IMR-90 (cell line): ENCODE data around the gene C6orf136. TPM values are rescaled to one million over a fixed set of nuclear protein-coding genes. Genes with fewer than 3 reads are reported as not detected.

Experiments used
- ATAC-seq: fragments of 200-7000 bp; cut with Tn5 transposase; 2 replicates; pipeline ENCODE4 v1.9.1; 2020; ENCODE audit warnings: low read depth, mild to moderate bottlenecking, moderate library complexity
- BruUV-seq: library from RNA; stranded (reverse); fragments of 400-500 nt; replicated peaks from 2 replicates; lab custom pipeline; 2021; lab: Mats Ljungman, UMichigan
- CTCF ChIA-PET: fragments of 300-600 bp; formaldehyde crosslinking; extraction: SDS; loops from one replicate; lab custom pipeline; 2021; ENCODE audit warnings: antibody characterized with exemption; lab: Yijun Ruan, JAX
- POLR2A ChIA-PET: fragments of 300-600 bp; sonication (Branson Sonifier 250); formaldehyde crosslinking; loops from one replicate; lab custom pipeline; 2022; ENCODE audit warnings: antibody characterized with exemption; ENCODE audit not compliant: unreplicated experiment; lab: Charles Lee
- DNase-seq: peaks from one replicate; pipeline ENCODE4 v3.0.0; 2013
- H2AFZ ChIP-seq: replicated peaks from 2 replicates; pipeline ENCODE3; 2013; ENCODE audit warnings: low read length, mild to moderate bottlenecking; ENCODE audit not compliant: poor library complexity
- H2AK5ac ChIP-seq: 2 replicates; pipeline ENCODE4 v1.6.1; 2013; ENCODE audit warnings: low read depth, low read length, inconsistent platforms
- H2AK9ac ChIP-seq: replicated peaks from 2 replicates; pipeline ENCODE3; 2013; ENCODE audit warnings: mild to moderate bottlenecking, low read depth, low read length, moderate library complexity; ENCODE audit not compliant: poor library complexity
- H2BK120ac ChIP-seq: 2 replicates; pipeline ENCODE4 v1.6.1; 2013; ENCODE audit warnings: low read depth, low read length, inconsistent platforms
- H2BK15ac ChIP-seq: 3 replicates; pipeline ENCODE4 v1.6.1; 2013; ENCODE audit warnings: low read depth, low read length, inconsistent platforms
- H2BK20ac ChIP-seq: 2 replicates; pipeline ENCODE4 v1.6.1; 2013; ENCODE audit warnings: low read depth, mild to moderate bottlenecking, inconsistent platforms, low read length, moderate library complexity
- H2BK5ac ChIP-seq: 2 replicates; pipeline ENCODE4 v1.6.1; 2013; ENCODE audit warnings: mild to moderate bottlenecking, low read depth, low read length, inconsistent platforms; ENCODE audit not compliant: poor library complexity, severe bottlenecking
- H3K14ac ChIP-seq: replicated peaks from 2 replicates; pipeline ENCODE4 v1.6.1; 2013; ENCODE audit warnings: low read depth, low read length, inconsistent platforms
- H3K18ac ChIP-seq: 2 replicates; pipeline ENCODE4 v1.6.1; 2013; ENCODE audit warnings: low read depth, low read length, control low read depth
- H3K23ac ChIP-seq: 2 replicates; pipeline ENCODE4 v1.6.1; 2013; ENCODE audit warnings: low read depth, low read length, inconsistent platforms
- H3K27ac ChIP-seq: 2 replicates; pipeline ENCODE4 v1.5.1; 2013; ENCODE audit warnings: mild to moderate bottlenecking, control low read depth, low read length; ENCODE audit not compliant: insufficient read depth
- H3K27me3 ChIP-seq: 2 replicates; pipeline ENCODE4 v1.6.1; 2013; ENCODE audit warnings: low read length; ENCODE audit not compliant: control insufficient read depth, insufficient read depth
- H3K36me3 ChIP-seq: 2 replicates; pipeline ENCODE4 v1.6.1; 2013; ENCODE audit warnings: low read length, mixed read lengths; ENCODE audit not compliant: control insufficient read depth, insufficient read depth
- H3K4ac ChIP-seq: 2 replicates; pipeline ENCODE4 v1.6.1; 2013; ENCODE audit warnings: low read depth, low read length, inconsistent platforms
- H3K4me1 ChIP-seq: 2 replicates; pipeline ENCODE4 v1.6.1; 2013; ENCODE audit warnings: low read length, mixed read lengths; ENCODE audit not compliant: control insufficient read depth, insufficient read depth
- H3K4me2 ChIP-seq: 2 replicates; pipeline ENCODE4 v1.6.1; 2013; ENCODE audit warnings: low read depth, mild to moderate bottlenecking, control low read depth, low read length, moderate library complexity
- H3K4me3 ChIP-seq: 2 replicates; pipeline ENCODE4 v1.5.1; 2013; ENCODE audit warnings: low read depth, mild to moderate bottlenecking, control low read depth, low read length, moderate library complexity; ENCODE audit not compliant: insufficient read depth
- H3K56ac ChIP-seq: 2 replicates; pipeline ENCODE4 v1.6.1; 2013; ENCODE audit warnings: low read length, inconsistent platforms; ENCODE audit not compliant: insufficient read depth; ENCODE audit errors: extremely low read depth
- H3K79me1 ChIP-seq, 2 experiments: 2 replicates each; pipeline ENCODE4 v1.6.1; 2013; ENCODE audit warnings: low read length in 2 of 2, inconsistent platforms in 1 of 2, low read depth in 1 of 2
- H3K9ac ChIP-seq: 2 replicates; pipeline ENCODE4 v1.6.1; 2013; ENCODE audit warnings: low read depth, low read length, control low read depth
- H3K9me1 ChIP-seq: 2 replicates; pipeline ENCODE4 v1.6.1; 2013; ENCODE audit warnings: low read length, inconsistent platforms; ENCODE audit not compliant: insufficient read depth
- H3K9me3 ChIP-seq: 2 replicates; pipeline ENCODE4 v1.6.1; 2013; ENCODE audit warnings: low read length; ENCODE audit not compliant: control insufficient read depth, insufficient read depth
- H4K20me1 ChIP-seq: 2 replicates; pipeline ENCODE4 v1.6.1; 2013; ENCODE audit warnings: low read length, inconsistent platforms; ENCODE audit not compliant: insufficient read depth
- H4K5ac ChIP-seq: 2 replicates; pipeline ENCODE4 v1.6.1; 2013; ENCODE audit warnings: mild to moderate bottlenecking, low read depth, low read length, control low read depth
- H4K8ac ChIP-seq, 2 experiments: 2 replicates each; pipeline ENCODE4 v1.6.1; 2013; ENCODE audit warnings: low read depth in 2 of 2, low read length in 2 of 2, control low read depth in 1 of 2, inconsistent platforms in 1 of 2
- H4K91ac ChIP-seq: 2 replicates; pipeline ENCODE4 v1.6.1; 2013; ENCODE audit warnings: low read depth, low read length, inconsistent platforms; ENCODE audit not compliant: insufficient read depth
- CEBPB ChIP-seq: IDR thresholded peaks from 2 replicates; pipeline ENCODE4 v1.6.1; 2012; ENCODE audit warnings: low read depth, low read length, improper control_type of control experiment
- FOS ChIP-seq: fragments of 150-350 bp; IDR thresholded peaks from 2 replicates; pipeline ENCODE4 v1.6.1; 2016; ENCODE audit warnings: low read depth, low read length
- MXI1 ChIP-seq: IDR thresholded peaks from 2 replicates; pipeline ENCODE4 v1.6.1; 2012; ENCODE audit warnings: low read depth, mild to moderate bottlenecking, low read length, moderate library complexity, borderline replicate concordance
- NFE2L2 ChIP-seq: fragments of 150-350 bp; IDR thresholded peaks from 2 replicates; pipeline ENCODE4 v1.6.1; 2016; ENCODE audit warnings: low read depth, mild to moderate bottlenecking, low read length
- RFX5 ChIP-seq: IDR thresholded peaks from 2 replicates; pipeline ENCODE4 v1.8.0; 2012; ENCODE audit warnings: low read depth, mild to moderate bottlenecking, low read length, moderate library complexity
- WGBS, 2 experiments: methylation state at CpG; one replicate each; pipeline versions ENCODE4 v1.1.5 to v1.1.7; 2013; ENCODE audit warnings: missing lambda C conversion rate in 2 of 2; ENCODE audit not compliant: insufficient read length in 1 of 2; ENCODE audit errors: extremely low coverage in 2 of 2; 5-methylcytosine and 5-hydroxymethylcytosine counted together
- dilution Hi-C: fragments of 300-500 bp; cut with HindIII; formaldehyde crosslinking; loops from one replicate; pipeline ENCODE4 v1.14.3; 2018; ENCODE audit warnings: low sequenced_read_pairs; ENCODE audit not compliant: unreplicated experiment
- in situ Hi-C: fragments of 300-500 bp; cut with MboI; formaldehyde crosslinking; loops from 3 replicates; pipeline ENCODE4 v1.14.3; 2019; ENCODE audit warnings: low sequenced_read_pairs, inconsistent platforms, mixed read lengths
- intact Hi-C: fragments of 100-400 bp; cut with micrococcal nuclease; formaldehyde crosslinking; loops from 2 replicates; pipeline ENCODE4 v1.10.0; 2022
- polyA plus RNA-seq, 3 experiments: library from polyadenylated mRNA; depleted of rRNA; stranded (reverse); fragments of >200 nt; gene quantifications; 2 replicates each; pipeline ENCODE4 v1.2.3, GENCODE V29; 2012; ENCODE audit warnings: low replicate concordance in 1 of 3
- total RNA-seq: library from RNA; depleted of rRNA; stranded (reverse); fragments of >200 nt; gene quantifications from 2 replicates; pipeline ENCODE4 v1.2.3, GENCODE V29; 2012
- TF ChIP-seq, protein P1 (sequence below): conservative IDR thresholded peaks from 2 replicates; pipeline ENCODE4 v1.5.1; 2012; ENCODE audit warnings: mild to moderate bottlenecking, low read depth, low read length, improper control_type of control experiment

C6orf136 gene
- total and polyA plus RNA-seq, 2 of the 4 experiments (the other 2 are of a cell fraction): 1.1 to 11.7 TPM

DNA sequence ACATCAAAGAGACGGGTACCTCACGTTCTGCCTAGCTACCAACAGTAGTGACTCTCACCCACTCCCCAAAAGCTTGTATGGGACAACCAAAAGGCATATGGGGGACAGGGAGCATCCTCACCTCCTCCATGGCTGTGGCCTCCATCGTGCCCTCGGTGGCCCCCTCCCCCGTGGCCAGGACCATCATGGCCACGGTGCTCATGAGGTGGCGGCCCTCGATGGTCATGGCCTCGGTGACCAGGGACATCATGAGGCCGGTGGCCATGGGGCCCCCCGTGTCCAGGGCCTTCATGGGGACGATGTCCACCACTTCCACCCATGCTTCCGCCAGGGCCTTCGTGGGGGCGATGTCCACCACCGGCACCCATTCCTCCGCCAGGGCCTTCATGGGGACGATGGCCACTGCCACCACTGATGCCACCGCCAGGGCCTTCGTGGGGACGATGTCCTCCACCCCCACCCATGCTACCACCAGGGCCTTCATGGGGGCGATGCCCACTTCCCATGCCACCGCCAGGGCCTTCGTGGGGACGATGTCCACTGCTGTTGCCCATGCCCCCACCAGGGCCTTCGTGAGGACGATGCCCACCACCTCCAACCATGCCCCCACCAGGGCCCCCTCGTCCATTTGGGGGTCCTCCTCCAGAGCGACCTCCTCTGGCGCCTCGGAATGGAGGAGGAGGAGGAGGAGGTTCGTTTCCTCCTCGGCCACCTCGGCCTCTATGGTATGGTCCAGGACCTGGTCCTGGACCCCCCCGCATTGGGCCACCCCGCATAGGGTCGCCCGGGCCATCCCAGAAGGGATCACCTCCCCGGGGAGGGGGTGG, 44.9 kb upstream of the C6orf136 start:
- peaks cover 12 to 41% of the 10 kb centered on the region in 2 experiments; a peak in 3 of 4 replicates for H3K79me1 ChIP-seq
- dilution Hi-C loops (no loop called here), in situ Hi-C loops (no loop called here), intact Hi-C loops (no loop called here)
- H4K8ac ChIP-seq: no peak overlapping the region
- H3K36me3 ChIP-seq: peaks cover 65% of the 10 kb centered on the region
- no peaks in the 10 kb centered on the region for H3K4me1 ChIP-seq
- ATAC-seq: no peak
- H2BK20ac ChIP-seq: no peak overlapping the region
- no peak overlapping the region for H2BK5ac ChIP-seq
- no peak overlapping the region for H3K23ac ChIP-seq
- no peak overlapping the region for H2AK5ac ChIP-seq
- H3K27me3 ChIP-seq: no peaks in the 10 kb centered on the region
- no peak overlapping the region for H3K18ac ChIP-seq
- peaks cover 58% of the 10 kb centered on the region for H4K20me1 ChIP-seq
- no peak overlapping the region for H3K56ac ChIP-seq
- H4K5ac ChIP-seq: no peak overlapping the region
- no peak overlapping the region for H2BK15ac ChIP-seq
- no peak overlapping the region for H2AFZ ChIP-seq
- no peak overlapping the region for H3K4ac ChIP-seq
- no peak overlapping the region for H2BK120ac ChIP-seq
- H3K9me1 ChIP-seq: 0 out of 2 replicates have a peak, but pooled peaks cover 5% of the 10 kb centered on the region
- 89% methylated on average over 5 of the region's 39 CpGs; no CpG with 5 or more reads in 1 of the 2 experiments for WGBS, 2 experiments
- no peak overlapping the region for H3K4me2 ChIP-seq
- H2AK9ac ChIP-seq: no peak overlapping the region
- H3K27ac ChIP-seq: no peak overlapping the region
- ChIA-PET CTCF (no interaction called here), POLR2A (interaction anchor here (2.2 kb wide), 1 partner anchor 13 kb away, joined by 8 read pairs; no protein-coding TSS in a partner anchor)
- no peak for DNase-seq
- TF ChIP-seq CEBPB (no peak), FOS (no peak), MXI1 (no peak), NFE2L2 (no peak), RFX5 (no peak)
- TF ChIP-seq, protein P1, sequence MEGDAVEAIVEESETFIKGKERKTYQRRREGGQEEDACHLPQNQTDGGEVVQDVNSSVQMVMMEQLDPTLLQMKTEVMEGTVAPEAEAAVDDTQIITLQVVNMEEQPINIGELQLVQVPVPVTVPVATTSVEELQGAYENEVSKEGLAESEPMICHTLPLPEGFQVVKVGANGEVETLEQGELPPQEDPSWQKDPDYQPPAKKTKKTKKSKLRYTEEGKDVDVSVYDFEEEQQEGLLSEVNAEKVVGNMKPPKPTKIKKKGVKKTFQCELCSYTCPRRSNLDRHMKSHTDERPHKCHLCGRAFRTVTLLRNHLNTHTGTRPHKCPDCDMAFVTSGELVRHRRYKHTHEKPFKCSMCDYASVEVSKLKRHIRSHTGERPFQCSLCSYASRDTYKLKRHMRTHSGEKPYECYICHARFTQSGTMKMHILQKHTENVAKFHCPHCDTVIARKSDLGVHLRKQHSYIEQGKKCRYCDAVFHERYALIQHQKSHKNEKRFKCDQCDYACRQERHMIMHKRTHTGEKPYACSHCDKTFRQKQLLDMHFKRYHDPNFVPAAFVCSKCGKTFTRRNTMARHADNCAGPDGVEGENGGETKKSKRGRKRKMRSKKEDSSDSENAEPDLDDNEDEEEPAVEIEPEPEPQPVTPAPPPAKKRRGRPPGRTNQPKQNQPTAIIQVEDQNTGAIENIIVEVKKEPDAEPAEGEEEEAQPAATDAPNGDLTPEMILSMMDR: no peak
- H3K9me3 ChIP-seq: no peaks in the 10 kb centered on the region
- H3K4me3 ChIP-seq: no peak overlapping the region
- no peak overlapping the region for H3K9ac ChIP-seq
- no TSS peak for BruUV-seq
- H4K91ac ChIP-seq: no peak overlapping the region
- H3K14ac ChIP-seq: no peak overlapping the region
